HG03442 (cell line): ENCODE data around the gene HBS1L.

Experiments used
- ATAC-seq: cut with Tn5 transposase; IDR thresholded peaks from one replicate; pipeline ENCODE4 v1.9.1; 2021; ENCODE audit warnings: mild to moderate bottlenecking, moderate library complexity; ENCODE audit not compliant: unreplicated experiment

HBS1L gene

GRCh38 chr6:134956032-134956431 lies 98.6 kb downstream of the HBS1L start:
- ATAC-seq: no peak

- ATAC-seq: no peak
Measured at GRCh38 chr6:134954272-134955000, 100.2 kb downstream of the HBS1L start.

GRCh38 chr6:134951494-134952263 lies 102.9 kb downstream of the HBS1L start:
- ATAC-seq: no peak

GRCh38 chr6:134950482-134950881 lies 104.1 kb downstream of the HBS1L start:
- no peak for ATAC-seq

- ATAC-seq: no peak
Measured at GRCh38 chr6:134949927-134950326, 104.7 kb downstream of the HBS1L start, which contains the start of gene ALDH8A1. Gene ALDH8A1 (minus strand): TSS chr6:134950101. CDS start chr6:134950053, 48 bp downstream.

- no peak for ATAC-seq
Measured at GRCh38 chr6:134948691-134949090, 105.9 kb downstream of the HBS1L start.

GRCh38 chr6:134948142-134948541 lies 106.5 kb downstream of the HBS1L start:
- ATAC-seq: no peak

- no peak for ATAC-seq
Measured at GRCh38 chr6:134945045-134945444, 109.6 kb downstream of the HBS1L start.

- no peak for ATAC-seq
Measured at GRCh38 chr6:134943522-134944111, 111.0 kb downstream of the HBS1L start.

- peak; percentile 50 for ATAC-seq
Measured at GRCh38 chr6:134938896-134939295, 115.7 kb downstream of the HBS1L start.

GRCh38 chr6:134937426-134937825 lies 117.2 kb downstream of the HBS1L start:
- no peak for ATAC-seq

GRCh38 chr6:134936931-134937330 lies 117.7 kb downstream of the HBS1L start:
- ATAC-seq: no peak

GRCh38 chr6:134936476-134936875 lies 118.1 kb downstream of the HBS1L start:
- no peak for ATAC-seq

GRCh38 chr6:134934793-134935485 lies 119.7 kb downstream of the HBS1L start:
- ATAC-seq: no peak

- no peak for ATAC-seq
Measured at GRCh38 chr6:134932535-134933470, 121.8 kb downstream of the HBS1L start.

GRCh38 chr6:134932098-134932497 lies 122.5 kb downstream of the HBS1L start:
- ATAC-seq: no peak

- ATAC-seq: no peak
Measured at GRCh38 chr6:134930463-134930862, 124.2 kb downstream of the HBS1L start.

- no peak for ATAC-seq
Measured at GRCh38 chr6:134928151-134928900, 126.3 kb downstream of the HBS1L start.

- ATAC-seq: no peak
Measured at GRCh38 chr6:134925800-134926199, 128.8 kb downstream of the HBS1L start.
